CD4-positive, alpha-beta memory T cell (primary cell): ENCODE results near the gene TPCN1. TPM values are rescaled to one million over a fixed set of nuclear protein-coding genes. Genes with fewer than 3 reads are reported as not detected.

ENCODE experiments used
- CTCF ChIA-PET: fragments of 350-600 bp; sonication (Branson Sonifier 250); formaldehyde crosslinking; loops from one replicate; lab custom pipeline; 2021; ENCODE audit warnings: inconsistent platforms; ENCODE audit not compliant: partially characterized antibody; lab: Charles Lee
- POLR2A ChIA-PET: fragments of 350-600 bp; sonication (Branson Sonifier 250); formaldehyde crosslinking; loops from one replicate; lab custom pipeline; 2021; ENCODE audit not compliant: partially characterized antibody; lab: Charles Lee
- DNase-seq, 5 donors: peaks; one replicate each; pipeline versions ENCODE4 v3.0.0 to v3.0.0-alpha.2; 2020 to 2022; ENCODE audit warnings: mixed read lengths in 1 of 5
- H3K27ac ChIP-seq: one replicate; pipeline ENCODE4 v1.7.0; 2013; ENCODE audit warnings: low read depth, low read length
- H3K27me3 ChIP-seq: 2 replicates; pipeline ENCODE4 v1.7.0; 2013; ENCODE audit warnings: mild to moderate bottlenecking, low read length, moderate library complexity; ENCODE audit not compliant: insufficient read depth
- H3K36me3 ChIP-seq: 2 replicates; pipeline ENCODE4 v1.7.0; 2013; ENCODE audit warnings: mild to moderate bottlenecking, low read length, moderate library complexity; ENCODE audit not compliant: insufficient read depth
- H3K4me1 ChIP-seq: 2 replicates; pipeline ENCODE4 v1.7.0; 2013; ENCODE audit warnings: mild to moderate bottlenecking, low read length, moderate library complexity; ENCODE audit not compliant: insufficient read depth
- H3K4me3 ChIP-seq, 2 donors: one replicate each; pipeline ENCODE4 v1.7.0; 2013; ENCODE audit warnings: low read length in 2 of 2, mild to moderate bottlenecking in 1 of 2
- H3K9me3 ChIP-seq, 2 donors: one replicate each; pipeline ENCODE4 v1.7.0; 2013; ENCODE audit warnings: low read length in 2 of 2, control low read depth in 1 of 2; ENCODE audit not compliant: control insufficient read depth in 1 of 2
- H3K27ac Mint-ChIP-seq, 7 donors: one replicate each; pipeline ENCODE4 v1.8.0; 2020 to 2021; ENCODE audit warnings: mixed read lengths in 7 of 7, mild to moderate bottlenecking in 6 of 7, inconsistent platforms in 3 of 7, moderate library complexity in 3 of 7
- H3K27me3 Mint-ChIP-seq, 2 donors: one replicate each; pipeline ENCODE4 v1.8.0; 2020 to 2021; ENCODE audit warnings: mixed read lengths in 2 of 2
- H3K36me3 Mint-ChIP-seq, 2 donors: one replicate each; pipeline ENCODE4 v1.8.0; 2020 to 2021; ENCODE audit warnings: mixed read lengths in 2 of 2, inconsistent platforms in 1 of 2, mild to moderate bottlenecking in 1 of 2
- H3K4me1 Mint-ChIP-seq, 4 donors: one replicate each; pipeline ENCODE4 v1.8.0; 2020 to 2021; ENCODE audit warnings: mixed read lengths in 4 of 4, mild to moderate bottlenecking in 1 of 4
- H3K4me3 Mint-ChIP-seq, 8 donors: one replicate each; pipeline ENCODE4 v1.8.0; 2020 to 2021; ENCODE audit warnings: mixed read lengths in 8 of 8, mild to moderate bottlenecking in 7 of 8, moderate library complexity in 6 of 8, inconsistent platforms in 3 of 8
- H3K9me3 Mint-ChIP-seq, 8 donors: one replicate each; pipeline ENCODE4 v1.8.0; 2020 to 2021; ENCODE audit warnings: mixed read lengths in 8 of 8, mild to moderate bottlenecking in 5 of 8, inconsistent platforms in 3 of 8, moderate library complexity in 1 of 8
- intact Hi-C: fragments of 100-400 bp; cut with micrococcal nuclease; formaldehyde crosslinking; loops from one replicate; pipeline ENCODE4 v1.15.1; 2023
- polyA plus RNA-seq, 2 donors: library from polyadenylated mRNA; unstranded; fragments of 300-500 nt; fragmentation: Illumina TruSeq; gene quantifications; one replicate each; pipeline ENCODE4 v1.2.3, GENCODE V29; 2021
- total RNA-seq, 2 experiments: library from RNA; stranded (reverse); gene quantifications; one replicate each; pipeline ENCODE4 v1.2.3, GENCODE V29; 2021

The TPCN1 gene
- total and polyA plus RNA-seq, 4 experiments from 2014 or later = 8.5 to 94.2 (median 49.9) TPM

GRCh38 chr12:113274848-113275247, 53.6 kb downstream of the TPCN1 start:
- CTCF ChIA-PET = no interaction called here
- Mint-ChIP-seq H3K27ac (peak overlapping the region in 1 of 7 donors; percentile 16), H3K4me3 (no peak overlapping the region), H3K36me3 (peaks cover 33 to 54% of the 10 kb centered on the region in 2 donors), H3K4me1 (no peaks in the 10 kb centered on the region), H3K9me3 (no peaks in the 10 kb centered on the region), H3K27me3 (no peaks in the 10 kb centered on the region)
- DNase-seq = no peak
- no peak overlapping the region for H3K4me3 ChIP-seq
- POLR2A ChIA-PET = no interaction called here
- no peaks in the 10 kb centered on the region for H3K27me3 ChIP-seq
- H3K9me3 ChIP-seq = no peaks in the 10 kb centered on the region
- no peak overlapping the region for H3K27ac ChIP-seq
- no peaks in the 10 kb centered on the region for H3K4me1 ChIP-seq
- intact Hi-C loops = no loop called here
- peaks cover 45% of the 10 kb centered on the region for H3K36me3 ChIP-seq

GRCh38 chr12:113276306-113276705, 55.0 kb downstream of the TPCN1 start:
- Histone ChIP-seq H3K27me3 (no peaks in the 10 kb centered on the region), H3K36me3 (peaks cover 52% of the 10 kb centered on the region), H3K4me1 (no peaks in the 10 kb centered on the region), H3K27ac (no peak overlapping the region), H3K9me3 (no peaks in the 10 kb centered on the region), H3K4me3 (no peak overlapping the region)
- Mint-ChIP-seq H3K27me3 (no peaks in the 10 kb centered on the region), H3K4me3 (no peak overlapping the region), H3K36me3 (peaks cover 33 to 53% of the 10 kb centered on the region in 2 donors), H3K27ac (no peak overlapping the region), H3K9me3 (no peaks in the 10 kb centered on the region), H3K4me1 (peaks cover 0 to 3% (median 0%) of the 10 kb centered on the region in 4 donors)
- CTCF ChIA-PET = no interaction called here
- intact Hi-C loops = no loop called here
- POLR2A ChIA-PET = no interaction called here
- no peak for DNase-seq

GRCh38 chr12:113276946-113277500, 55.8 kb downstream of the TPCN1 start:
- H3K4me1 Mint-ChIP-seq = peaks cover 0 to 3% (median 0%) of the 10 kb centered on the region in 4 donors
- peaks cover 30 to 49% of the 10 kb centered on the region in 2 donors for H3K36me3 Mint-ChIP-seq
- H3K36me3 ChIP-seq = peaks cover 52% of the 10 kb centered on the region
- ChIA-PET POLR2A (no interaction called here), CTCF (no interaction called here)
- no peak overlapping the region for H3K27ac Mint-ChIP-seq
- no peaks in the 10 kb centered on the region for H3K27me3 ChIP-seq
- intact Hi-C loops = no loop called here
- no peaks in the 10 kb centered on the region for H3K27me3 Mint-ChIP-seq
- H3K27ac ChIP-seq = no peak overlapping the region
- no peaks in the 10 kb centered on the region for H3K4me1 ChIP-seq
- no peaks in the 10 kb centered on the region for H3K9me3 Mint-ChIP-seq
- DNase-seq = no peak
- no peaks in the 10 kb centered on the region for H3K9me3 ChIP-seq
- no peak overlapping the region for H3K4me3 Mint-ChIP-seq
- H3K4me3 ChIP-seq = no peak overlapping the region

- Mint-ChIP-seq H3K36me3 (peaks cover 27 to 46% of the 10 kb centered on the region in 2 donors), H3K9me3 (no peaks in the 10 kb centered on the region), H3K27ac (peak overlapping the region in 1 of 7 donors; percentile 70), H3K4me1 (peaks cover 0 to 3% (median 0%) of the 10 kb centered on the region in 4 donors), H3K27me3 (no peaks in the 10 kb centered on the region), H3K4me3 (no peak overlapping the region)
- Histone ChIP-seq H3K36me3 (peaks cover 50% of the 10 kb centered on the region), H3K9me3 (no peaks in the 10 kb centered on the region), H3K4me1 (no peaks in the 10 kb centered on the region), H3K4me3 (no peak overlapping the region), H3K27ac (no peak overlapping the region), H3K27me3 (no peaks in the 10 kb centered on the region)
- no peak for DNase-seq
- intact Hi-C loops = no loop called here
- ChIA-PET CTCF (no interaction called here), POLR2A (interaction anchor here (0.5 kb wide), 1 partner anchor 36 kb away, joined by 4 read pairs; no protein-coding TSS in a partner anchor)
Measured at GRCh38 chr12:113277511-113277910, 56.2 kb downstream of the TPCN1 start.

- Mint-ChIP-seq H3K4me3 (no peak overlapping the region), H3K4me1 (peaks cover 0 to 3% (median 0%) of the 10 kb centered on the region in 4 donors), H3K27ac (peak overlapping the region in 2 of 7 donors; percentile 45 to 70), H3K9me3 (no peaks in the 10 kb centered on the region), H3K36me3 (peaks cover 25 to 43% of the 10 kb centered on the region in 2 donors), H3K27me3 (no peaks in the 10 kb centered on the region)
- Histone ChIP-seq H3K4me3 (no peak overlapping the region), H3K27me3 (no peaks in the 10 kb centered on the region), H3K9me3 (no peaks in the 10 kb centered on the region), H3K27ac (no peak overlapping the region), H3K4me1 (no peaks in the 10 kb centered on the region), H3K36me3 (peaks cover 44% of the 10 kb centered on the region)
- intact Hi-C loops = no loop called here
- ChIA-PET POLR2A (interaction anchor here (0.5 kb wide), 1 partner anchor 35 kb away, joined by 4 read pairs; no protein-coding TSS in a partner anchor), CTCF (no interaction called here)
- no peak for DNase-seq
Measured at GRCh38 chr12:113278141-113278540, 56.9 kb downstream of the TPCN1 start.

- no peaks in the 10 kb centered on the region for H3K4me1 ChIP-seq
- H3K36me3 ChIP-seq = peaks cover 39% of the 10 kb centered on the region
- H3K4me3 Mint-ChIP-seq = no peak overlapping the region
- no peak overlapping the region for H3K4me3 ChIP-seq
- H3K27ac Mint-ChIP-seq = peak overlapping the region in 4 of 7 donors; percentile 48 to 88 (median 80)
- peaks cover 0 to 3% (median 0%) of the 10 kb centered on the region in 4 donors for H3K4me1 Mint-ChIP-seq
- no peaks in the 10 kb centered on the region for H3K9me3 Mint-ChIP-seq
- no peaks in the 10 kb centered on the region for H3K27me3 Mint-ChIP-seq
- H3K36me3 Mint-ChIP-seq = peaks cover 25 to 41% of the 10 kb centered on the region in 2 donors
- intact Hi-C loops = no loop called here
- no peak overlapping the region for H3K27ac ChIP-seq
- CTCF ChIA-PET = no interaction called here
- no peaks in the 10 kb centered on the region for H3K9me3 ChIP-seq
- H3K27me3 ChIP-seq = no peaks in the 10 kb centered on the region
- POLR2A ChIA-PET = no interaction called here
- DNase-seq = no peak
Measured at GRCh38 chr12:113278633-113279032, 57.4 kb downstream of the TPCN1 start.

GRCh38 chr12:113284751-113285150, 63.5 kb downstream of the TPCN1 start:
- CTCF ChIA-PET = no interaction called here
- H3K36me3 Mint-ChIP-seq = peaks cover 25 to 37% of the 10 kb centered on the region in 2 donors
- intact Hi-C loops = no loop called here
- POLR2A ChIA-PET = no interaction called here
- H3K4me1 Mint-ChIP-seq = peaks cover 0 to 7% (median 0%) of the 10 kb centered on the region in 4 donors
- no peak overlapping the region for H3K4me3 ChIP-seq
- no peak overlapping the region for H3K27ac Mint-ChIP-seq
- no peaks in the 10 kb centered on the region for H3K27me3 ChIP-seq
- H3K27ac ChIP-seq = no peak overlapping the region
- no peak for DNase-seq
- peaks cover 43% of the 10 kb centered on the region for H3K36me3 ChIP-seq
- no peak overlapping the region for H3K4me3 Mint-ChIP-seq
- H3K27me3 Mint-ChIP-seq = no peaks in the 10 kb centered on the region
- H3K4me1 ChIP-seq = no peaks in the 10 kb centered on the region
- H3K9me3 ChIP-seq = no peaks in the 10 kb centered on the region
- peaks cover 0 to 1% (median 0%) of the 10 kb centered on the region in 8 donors for H3K9me3 Mint-ChIP-seq
